H9 (cell line): ENCODE results near the gene AJAP1. TPM values are rescaled to one million over a fixed set of nuclear protein-coding genes. Genes with fewer than 3 reads are reported as not detected.

Source experiments
- DNase-seq: peaks from one replicate; pipeline ENCODE4 v3.0.0-alpha.2; 2017
- H2AFZ ChIP-seq: one replicate; pipeline ENCODE4 v1.6.1; 2013; ENCODE audit warnings: mild to moderate bottlenecking, low read length, control low read depth, moderate library complexity
- H2AK5ac ChIP-seq: 2 replicates; pipeline ENCODE4 v1.6.1; 2013; ENCODE audit warnings: low read length, control low read depth, mixed read lengths; ENCODE audit not compliant: insufficient read length
- H2BK120ac ChIP-seq: one replicate; pipeline ENCODE4 v1.6.1; 2013; ENCODE audit warnings: low read depth, mild to moderate bottlenecking, low read length, control low read depth, inconsistent platforms; ENCODE audit not compliant: poor library complexity, severe bottlenecking
- H2BK12ac ChIP-seq: 2 replicates; pipeline ENCODE4 v1.6.1; 2013; ENCODE audit warnings: low read length, control low read depth, mixed read lengths, low read depth; ENCODE audit not compliant: insufficient read length
- H2BK15ac ChIP-seq: 2 replicates; pipeline ENCODE4 v1.6.1; 2013; ENCODE audit warnings: low read depth, low read length, control low read depth
- H2BK20ac ChIP-seq: one replicate; pipeline ENCODE4 v1.6.1; 2013; ENCODE audit warnings: low read depth, mild to moderate bottlenecking, low read length, control low read depth, inconsistent platforms; ENCODE audit not compliant: poor library complexity, severe bottlenecking
- H2BK5ac ChIP-seq: 2 replicates; pipeline ENCODE4 v1.6.1; 2013; ENCODE audit warnings: low read length, control low read depth, mixed read lengths; ENCODE audit not compliant: insufficient read length
- H3K14ac ChIP-seq: 2 replicates; pipeline ENCODE4 v1.6.1; 2013; ENCODE audit warnings: low read length, control low read depth; ENCODE audit not compliant: insufficient read depth
- H3K18ac ChIP-seq: 2 replicates; pipeline ENCODE4 v1.6.1; 2013; ENCODE audit warnings: low read depth, mild to moderate bottlenecking, mixed read lengths, low read length, control low read depth; ENCODE audit not compliant: insufficient read length
- H3K23ac ChIP-seq: 2 replicates; pipeline ENCODE4 v1.6.1; 2013; ENCODE audit warnings: low read length, control low read depth, mixed read lengths, low read depth; ENCODE audit not compliant: insufficient read length
- H3K23me2 ChIP-seq: 2 replicates; pipeline ENCODE4 v1.6.1; 2013; ENCODE audit warnings: low read depth, mild to moderate bottlenecking, mixed read lengths, low read length, control low read depth; ENCODE audit not compliant: insufficient read length, poor library complexity, severe bottlenecking
- H3K27ac ChIP-seq: 2 replicates; pipeline ENCODE4 v1.5.1; 2013; ENCODE audit warnings: low read length, control low read depth, mixed read lengths, low read depth; ENCODE audit not compliant: insufficient read length
- H3K27me3 ChIP-seq: 2 replicates; pipeline ENCODE4 v1.6.1; 2013; ENCODE audit warnings: low read length, control low read depth, inconsistent platforms; ENCODE audit not compliant: insufficient read depth
- H3K4ac ChIP-seq: 2 replicates; pipeline ENCODE4 v1.6.1; 2013; ENCODE audit warnings: low read depth, mild to moderate bottlenecking, control low read depth, inconsistent platforms, low read length, moderate library complexity
- H3K4me1 ChIP-seq: 2 replicates; pipeline ENCODE4 v1.6.1; 2013; ENCODE audit warnings: low read length, control low read depth, inconsistent platforms; ENCODE audit not compliant: insufficient read depth
- H3K4me2 ChIP-seq: 2 replicates; pipeline ENCODE4 v1.6.1; 2013; ENCODE audit warnings: low read length, control low read depth, mixed read lengths; ENCODE audit not compliant: insufficient read length, insufficient read depth
- H3K56ac ChIP-seq: 2 replicates; pipeline ENCODE4 v1.6.1; 2013; ENCODE audit warnings: low read depth, mild to moderate bottlenecking, mixed read lengths, low read length, control low read depth; ENCODE audit not compliant: insufficient read length
- H3K79me1 ChIP-seq: 2 replicates; pipeline ENCODE4 v1.6.1; 2013; ENCODE audit warnings: low read depth, mild to moderate bottlenecking, moderate library complexity, low read length, control low read depth, inconsistent platforms; ENCODE audit not compliant: insufficient read depth, poor library complexity, severe bottlenecking
- H3K79me2 ChIP-seq: 2 replicates; pipeline ENCODE4 v1.6.1; 2013; ENCODE audit warnings: low read length, control low read depth, inconsistent platforms; ENCODE audit not compliant: insufficient read depth
- H3K9ac ChIP-seq: 2 replicates; pipeline ENCODE4 v1.6.1; 2013; ENCODE audit warnings: low read length, control low read depth, mixed read lengths; ENCODE audit not compliant: insufficient read length; ENCODE audit errors: extremely low read depth
- H3K9me3 ChIP-seq: one replicate; pipeline ENCODE4 v1.6.1; 2013; ENCODE audit warnings: low read depth, low read length, inconsistent platforms; ENCODE audit not compliant: control insufficient read depth
- H3T11ph ChIP-seq: one replicate; pipeline ENCODE4 v1.6.1; 2013; ENCODE audit warnings: mild to moderate bottlenecking, low read length, control low read depth, inconsistent platforms
- H4K20me1 ChIP-seq: one replicate; pipeline ENCODE4 v1.6.1; 2013; ENCODE audit not compliant: control insufficient read depth, insufficient read length, insufficient read depth
- H4K5ac ChIP-seq: 2 replicates; pipeline ENCODE4 v1.6.1; 2013; ENCODE audit warnings: low read depth, mild to moderate bottlenecking, mixed read lengths, low read length, control low read depth; ENCODE audit not compliant: insufficient read length
- H4K8ac ChIP-seq: replicated peaks from 2 replicates; pipeline ENCODE4 v1.6.1; 2013; ENCODE audit warnings: low read length, control low read depth, mixed read lengths, low read depth; ENCODE audit not compliant: insufficient read length
- H4K91ac ChIP-seq: 2 replicates; pipeline ENCODE4 v1.6.1; 2013; ENCODE audit warnings: low read depth, mild to moderate bottlenecking, moderate library complexity, mixed read lengths, low read length, control low read depth; ENCODE audit not compliant: insufficient read length
- H3K27ac Mint-ChIP-seq, 3 experiments: 2 replicates in 2 of 3; 3 replicates in 1 of 3; pipeline ENCODE4 v1.8.0; 2020 to 2021; ENCODE audit warnings: mixed read lengths in 3 of 3, mild to moderate bottlenecking in 1 of 3, moderate library complexity in 1 of 3
- H3K27me3 Mint-ChIP-seq: 2 replicates; pipeline ENCODE4 v1.8.0; 2021; ENCODE audit warnings: low read depth, mild to moderate bottlenecking, moderate library complexity, mixed read lengths
- H3K36me3 Mint-ChIP-seq, 3 experiments: 2 replicates in 2 of 3; 3 replicates in 1 of 3; pipeline ENCODE4 v1.8.0; 2020 to 2021; ENCODE audit warnings: low read depth in 3 of 3, mixed read lengths in 3 of 3; ENCODE audit not compliant: insufficient read depth in 1 of 3
- H3K4me1 Mint-ChIP-seq, 2 experiments: 2 replicates each; pipeline ENCODE4 v1.8.0; 2020; ENCODE audit warnings: mixed read lengths in 2 of 2
- H3K4me3 Mint-ChIP-seq, 2 experiments: 2 replicates in 1 of 2; 3 replicates in 1 of 2; pipeline ENCODE4 v1.8.0; 2020 to 2021; ENCODE audit warnings: mild to moderate bottlenecking in 2 of 2, mixed read lengths in 2 of 2, moderate library complexity in 1 of 2
- H3K9me3 Mint-ChIP-seq, 2 experiments: 2 replicates in 1 of 2; 3 replicates in 1 of 2; pipeline ENCODE4 v1.8.0; 2020; ENCODE audit warnings: mild to moderate bottlenecking in 2 of 2, mixed read lengths in 2 of 2, moderate library complexity in 1 of 2
- CTCF ChIP-seq: fragments of 200-600 bp; sonication (generic); conservative IDR thresholded peaks from 3 replicates; pipeline ENCODE4 v1.8.0; 2021; ENCODE audit warnings: antibody characterized with exemption, mild to moderate bottlenecking
- WGBS: extraction: QIAGEN DNeasy Blood & Tissue Kit; methylation state at CpG from one replicate; pipeline ENCODE4 v1.1.7; 2013; ENCODE audit warnings: missing lambda C conversion rate, low lambda C conversion rate, mixed read lengths; ENCODE audit not compliant: insufficient read length; ENCODE audit errors: extremely low coverage; 5-methylcytosine and 5-hydroxymethylcytosine counted together
- total RNA-seq: library from RNA; stranded (reverse); gene quantifications from 2 replicates; pipeline ENCODE4 v1.2.1, GENCODE V29; 2021

AJAP1 gene
- total RNA-seq, 1 experiment from 2014 or later, result 8.6 TPM

GRCh38 chr1:4684864-4685522 lies 30.6 kb downstream of the AJAP1 start:
- Histone ChIP-seq H2BK12ac (no peak overlapping the region), H3K14ac (no peak overlapping the region), H2AFZ (no peak overlapping the region), H2BK5ac (no peak overlapping the region), H4K91ac (no peak overlapping the region), H3K23me2 (no peaks in the 10 kb centered on the region), H4K8ac (no peak overlapping the region), H3K79me2 (no peaks in the 10 kb centered on the region), H3K23ac (no peak overlapping the region), H3K79me1 (no peaks in the 10 kb centered on the region), H3K18ac (no peak overlapping the region), H3K4ac (no peak overlapping the region), H2AK5ac (no peak overlapping the region), H3K27me3 (no peaks in the 10 kb centered on the region), H3K4me2 (no peak overlapping the region), H3K9ac (no peak overlapping the region), H3K27ac (no peak overlapping the region), H2BK120ac (no peak overlapping the region), H3K4me1 (peaks cover 9% of the 10 kb centered on the region; the same call in 1 of the 2 replicates), H3T11ph (no peak overlapping the region), H4K20me1 (no peaks in the 10 kb centered on the region), H4K5ac (no peak overlapping the region), H2BK15ac (no peak overlapping the region), H3K56ac (no peak overlapping the region), H3K9me3 (no peaks in the 10 kb centered on the region), H2BK20ac (no peak overlapping the region)
- Mint-ChIP-seq H3K27ac (no peak overlapping the region), H3K4me1 (peaks cover 15 to 27% of the 10 kb centered on the region in 2 experiments), H3K27me3 (peaks cover 8% of the 10 kb centered on the region), H3K36me3 (peaks cover under 1 to 3% (median 2%) of the 10 kb centered on the region in 3 experiments; a peak in 4 of 7 replicates), H3K9me3 (peaks cover 2 to 6% of the 10 kb centered on the region in 2 experiments; a peak in 4 of 5 replicates), H3K4me3 (peak overlapping the region in 1 of 2 experiments; percentile 24; a peak in 1 of 5 replicates)
- no CpG with 5 or more reads among the region's 7 CpGs for WGBS
- peak; percentile 36 for DNase-seq
- TF ChIP-seq CTCF, result no peak
